ENCODE results near the gene LMTK3.

GRCh38 chr19:48478339-48479256 lies 33.0 kb downstream of the LMTK3 start:
- TF ChIP-seq CSDC2 (CRISPR knock-in tag; IDR thresholded peaks at IDR 0.05) (no peak), RARB (CRISPR knock-in tag; IDR thresholded peaks at IDR 0.05) (no peak), OSR1 (CRISPR knock-in tag; IDR thresholded peaks at IDR 0.05) (no peak), ZFP30 (CRISPR knock-in tag; IDR thresholded peaks at IDR 0.05) (no peak)

Measured in SK-N-SH treated with all-trans-retinoic acid at 6 μM for 48 hours (cell line).